Measurements from ENCODE around the gene TUBG2.

The TUBG2 gene

GRCh38 chr17:42695500-42695899 is 36.4 kb downstream of the TUBG2 start:
- DNase-seq (ENCODE audit: low read depth in 2 of 2), result no peak

DNA sequence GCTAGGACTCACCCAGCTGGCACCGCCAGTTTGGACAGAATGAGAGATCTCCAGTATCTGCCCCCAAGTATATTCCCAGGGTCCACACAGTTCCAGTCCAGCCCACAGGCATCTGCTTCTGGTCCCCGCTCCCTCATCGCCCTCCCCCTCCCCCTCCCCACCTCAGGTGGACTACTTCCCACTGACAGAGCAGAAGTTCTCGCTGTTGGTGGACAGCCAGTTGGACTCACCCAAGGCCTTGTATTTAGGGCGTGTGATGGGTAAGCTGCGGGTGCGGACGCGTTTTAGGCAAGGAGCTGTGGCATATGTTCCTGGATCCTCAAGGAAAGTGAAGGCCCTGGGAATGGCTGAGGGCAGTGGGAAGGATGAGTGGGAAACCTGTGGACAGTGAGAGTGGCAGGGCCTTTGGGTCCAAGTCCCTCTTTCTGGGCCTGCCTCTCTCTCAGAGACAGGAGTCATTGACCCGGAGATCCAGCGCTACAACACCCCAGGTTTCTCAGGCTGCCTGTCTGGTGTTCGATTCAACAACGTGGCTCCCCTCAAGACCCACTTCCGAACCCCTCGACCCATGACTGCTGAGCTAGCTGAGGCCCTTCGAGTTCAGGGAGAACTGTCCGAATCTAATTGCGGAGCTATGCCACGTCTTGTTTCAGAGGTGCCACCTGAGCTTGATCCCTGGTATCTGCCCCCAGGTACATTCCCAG is 38.2 kb downstream of the TUBG2 start:
- no peak for DNase-seq (ENCODE audit: low read depth in 2 of 2)

- no peak for DNase-seq (ENCODE audit: low read depth in 2 of 2)
Observed at GRCh38 chr17:42698736-42699414, 39.8 kb downstream of the TUBG2 start.

DNA sequence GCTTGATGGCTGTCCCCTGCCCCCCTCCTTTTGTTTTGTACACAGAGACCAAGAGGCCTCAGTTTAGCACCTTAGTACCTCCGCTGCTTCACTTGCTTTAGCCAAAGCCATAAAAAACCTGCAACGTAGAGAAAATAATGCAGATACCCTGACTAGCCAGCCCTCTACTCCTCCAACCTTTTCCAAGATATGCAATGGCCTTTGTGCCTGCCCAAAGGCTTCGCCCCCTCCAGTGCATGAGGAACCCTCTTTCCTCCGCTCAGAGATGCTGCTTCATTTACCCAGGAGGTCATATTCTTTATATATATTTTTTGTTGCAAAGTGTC is 40.3 kb downstream of the TUBG2 start:
- DNase-seq (ENCODE audit: low read depth in 2 of 2), result no peak

GRCh38 chr17:42700586-42701289 is 41.7 kb downstream of the TUBG2 start:
- DNase-seq (ENCODE audit: low read depth in 2 of 2), result no peak

DNA sequence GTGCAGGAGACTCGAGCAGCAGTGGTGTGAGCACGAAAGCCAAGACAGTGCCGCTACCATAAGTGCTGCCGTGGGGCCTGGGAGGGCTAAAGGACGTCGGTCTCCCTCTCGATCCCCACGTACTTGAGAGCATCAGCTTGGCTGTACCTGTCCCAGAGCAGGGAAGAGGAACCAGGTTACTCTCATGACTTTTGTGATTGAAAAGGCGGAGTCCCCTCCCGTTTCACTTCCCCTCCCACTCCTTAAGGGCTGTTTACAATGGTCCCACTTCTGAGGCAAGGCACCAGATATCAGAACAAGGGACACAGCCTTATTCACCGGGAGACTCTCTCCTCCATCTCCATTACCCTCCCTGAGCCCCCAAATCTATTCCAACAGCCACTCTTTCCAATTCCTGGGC is 43.4 kb downstream of the TUBG2 start:
- DNase-seq (ENCODE audit: low read depth in 2 of 2), result no peak

DNA sequence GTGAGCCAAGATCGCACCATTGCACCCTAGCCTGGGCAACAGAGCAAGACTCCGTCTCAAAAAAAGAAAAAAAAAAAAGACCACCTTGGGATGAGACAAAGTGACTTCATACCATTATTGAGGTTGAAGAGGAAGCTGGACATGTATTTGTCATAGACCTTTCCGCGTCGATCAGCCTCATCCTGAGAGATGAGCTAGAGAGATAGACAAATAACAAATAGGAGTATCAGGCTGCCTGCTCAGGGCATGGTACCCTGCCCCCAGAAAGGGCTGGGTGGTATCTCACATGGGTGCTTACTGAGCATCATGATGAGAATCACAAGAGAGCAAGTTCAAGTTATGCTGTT is 45.4 kb downstream of the TUBG2 start:
- no peak for DNase-seq (ENCODE audit: low read depth in 2 of 2)

DNA sequence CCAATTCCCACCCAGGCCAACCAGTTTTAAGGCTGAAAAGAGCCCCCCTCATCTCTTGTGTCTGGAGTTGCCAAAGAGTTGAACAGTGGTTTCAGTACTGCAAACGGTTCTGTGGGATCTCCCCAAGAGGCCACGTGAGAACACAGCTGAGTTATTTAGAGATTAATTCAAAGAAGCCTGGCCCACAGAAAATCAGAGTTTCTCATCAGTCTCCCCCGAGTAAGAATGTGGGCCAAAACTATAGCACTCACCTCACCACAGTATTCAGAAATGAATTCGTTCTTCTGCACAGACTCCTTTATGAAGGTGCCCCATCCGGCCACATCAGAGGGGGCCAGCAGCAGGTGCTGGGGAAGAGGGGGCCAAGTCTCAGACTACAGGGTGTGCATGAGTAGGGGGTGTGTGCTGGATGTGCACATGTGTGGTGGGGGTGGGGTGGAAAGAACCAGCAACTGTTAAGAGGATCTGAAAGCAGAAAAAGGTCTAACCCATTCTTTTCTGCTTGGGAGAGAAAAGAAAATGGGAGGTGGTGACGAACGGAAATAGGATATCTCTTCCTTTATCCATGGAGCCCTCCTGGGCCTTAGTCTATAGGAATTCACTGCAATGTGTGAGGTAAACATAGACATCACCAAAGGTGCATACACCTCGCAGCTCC is 45.9 kb downstream of the TUBG2 start:
- DNase-seq (ENCODE audit: low read depth in 2 of 2), result no peak

- peak in 1 of 2 donors; percentile 31 for DNase-seq (ENCODE audit: low read depth in 2 of 2)
Observed at GRCh38 chr17:42706732-42707131, 47.6 kb downstream of the TUBG2 start.

GRCh38 chr17:42708588-42708987 is 49.5 kb downstream of the TUBG2 start:
- DNase-seq (ENCODE audit: low read depth in 2 of 2), result no peak

- DNase-seq (ENCODE audit: low read depth in 2 of 2), result no peak
Observed at GRCh38 chr17:42709561-42709960, 50.5 kb downstream of the TUBG2 start.
